Thoracic aorta (tissue), 2 donors: ENCODE data around the gene RUFY4. TPM values are rescaled to one million over a fixed set of nuclear protein-coding genes. Genes with fewer than 3 reads are reported as not detected.
"Not testable (repeated sequence)": the region's sequence is repeated elsewhere in the genome, so short reads cannot be mapped to it uniquely, and the experiment has no call there.

Experiments
- ATAC-seq: fragments of 150-250 bp; one replicate; pipeline ENCODE4 v1.8.0; 2017; ENCODE audit warnings: low read depth; ENCODE audit not compliant: insufficient number of reproducible peaks, low FRiP score
- DNase-seq: peaks from one replicate; pipeline ENCODE4 v3.0.0-alpha.2; 2020; ENCODE audit warnings: low spot score
- H3K27ac ChIP-seq, 2 donors: fragments of 200-600 bp; sonication (generic); 1 replicate in 1 of 2; 2 replicates in 1 of 2; pipeline ENCODE4 v1.5.1; 2016; ENCODE audit warnings: mild to moderate bottlenecking in 2 of 2, moderate library complexity in 2 of 2
- H3K27me3 ChIP-seq: fragments of 200-600 bp; sonication (generic); replicated peaks from 2 replicates; pipeline ENCODE4 v1.6.0; 2016; ENCODE audit warnings: mild to moderate bottlenecking; ENCODE audit not compliant: insufficient read depth
- H3K36me3 ChIP-seq: fragments of 200-600 bp; sonication (generic); one replicate; pipeline ENCODE4 v1.5.1; 2016
- H3K4me1 ChIP-seq, 2 donors: fragments of 200-600 bp; sonication (generic); 1 replicate in 1 of 2; 2 replicates in 1 of 2; pipeline versions ENCODE4 v1.5.1 to v1.6.0; 2016; ENCODE audit warnings: low read depth in 2 of 2, mild to moderate bottlenecking in 1 of 2; ENCODE audit not compliant: control insufficient read depth in 1 of 2
- H3K4me3 ChIP-seq: fragments of 200-600 bp; sonication (generic); 2 replicates; pipeline ENCODE4 v1.5.1; 2016; ENCODE audit warnings: mild to moderate bottlenecking
- H3K9me3 ChIP-seq: fragments of 200-600 bp; sonication (generic); 2 replicates; pipeline ENCODE4 v1.5.1; 2016
- total RNA-seq, 2 donors: library from RNA; depleted of rRNA; stranded (reverse); fragments of >200 nt; gene quantifications; one replicate each; pipeline versions ENCODE4 v1.1.0 to v1.2.3, GENCODE V29; 2016
- TF ChIP-seq, protein P1 (sequence below): fragments of 200-600 bp; sonication (generic); IDR thresholded peaks from one replicate; pipeline ENCODE4 v1.5.1; 2019; ENCODE audit warnings: antibody characterized with exemption

Gene RUFY4, protein sequence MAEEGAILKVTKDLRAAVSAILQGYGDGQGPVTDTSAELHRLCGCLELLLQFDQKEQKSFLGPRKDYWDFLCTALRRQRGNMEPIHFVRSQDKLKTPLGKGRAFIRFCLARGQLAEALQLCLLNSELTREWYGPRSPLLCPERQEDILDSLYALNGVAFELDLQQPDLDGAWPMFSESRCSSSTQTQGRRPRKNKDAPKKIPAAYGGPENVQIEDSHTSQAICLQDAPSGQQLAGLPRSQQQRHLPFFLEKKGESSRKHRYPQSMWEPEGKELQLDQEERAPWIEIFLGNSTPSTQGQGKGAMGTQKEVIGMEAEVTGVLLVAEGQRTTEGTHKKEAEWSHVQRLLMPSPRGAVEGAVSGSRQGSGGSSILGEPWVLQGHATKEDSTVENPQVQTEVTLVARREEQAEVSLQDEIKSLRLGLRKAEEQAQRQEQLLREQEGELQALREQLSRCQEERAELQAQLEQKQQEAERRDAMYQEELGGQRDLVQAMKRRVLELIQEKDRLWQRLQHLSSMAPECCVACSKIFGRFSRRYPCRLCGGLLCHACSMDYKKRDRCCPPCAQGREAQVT
- under 1 TPM in 1 of 2 donors, not detected in 1; 0.68 TPM for total RNA-seq

DNA sequence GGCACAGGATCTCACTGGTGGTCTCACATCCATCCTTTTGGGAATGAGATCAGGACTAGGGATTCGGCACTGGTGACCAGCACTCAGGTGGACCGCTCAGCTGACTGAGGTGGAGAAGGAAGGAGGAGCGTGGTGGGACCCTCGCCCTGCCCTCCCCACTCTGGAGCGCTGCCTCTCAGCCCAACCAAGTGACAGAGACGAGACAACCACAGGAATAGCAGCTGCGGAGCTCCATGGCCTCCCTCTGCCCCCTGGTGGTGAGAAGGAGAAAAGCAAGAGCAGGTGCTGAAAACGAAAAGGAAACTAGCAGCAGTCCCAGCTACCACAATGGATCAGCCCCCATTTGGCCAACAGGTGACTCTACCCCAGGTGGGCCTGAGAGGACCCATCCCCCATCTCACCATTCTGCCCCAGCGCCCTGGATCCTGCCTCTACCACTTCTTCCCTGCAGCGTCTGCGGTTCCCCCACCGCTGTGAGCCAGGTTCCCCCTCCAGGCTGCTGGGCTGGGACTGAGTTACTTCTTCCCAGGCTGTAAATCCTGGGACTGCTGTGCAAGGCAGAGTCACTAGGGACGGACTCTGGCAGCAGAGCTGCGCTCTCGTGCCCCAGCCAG is at the start of gene RUFY4:
RUFY4 (plus strand) TSS at position 533 of the 614 bp plus-strand sequence. CDS start 1,353 bp downstream, outside the sequence.
- not testable (repeated sequence) for H3K27ac ChIP-seq, H3K36me3 ChIP-seq, H3K4me1 ChIP-seq, H3K9me3 ChIP-seq, H3K27me3 ChIP-seq
- peak within 1 kb of the TSS; percentile 79 for H3K4me3 ChIP-seq
- DNase-seq (peak; percentile 32), ATAC-seq (peak; percentile 88)
- TF ChIP-seq, protein P1, sequence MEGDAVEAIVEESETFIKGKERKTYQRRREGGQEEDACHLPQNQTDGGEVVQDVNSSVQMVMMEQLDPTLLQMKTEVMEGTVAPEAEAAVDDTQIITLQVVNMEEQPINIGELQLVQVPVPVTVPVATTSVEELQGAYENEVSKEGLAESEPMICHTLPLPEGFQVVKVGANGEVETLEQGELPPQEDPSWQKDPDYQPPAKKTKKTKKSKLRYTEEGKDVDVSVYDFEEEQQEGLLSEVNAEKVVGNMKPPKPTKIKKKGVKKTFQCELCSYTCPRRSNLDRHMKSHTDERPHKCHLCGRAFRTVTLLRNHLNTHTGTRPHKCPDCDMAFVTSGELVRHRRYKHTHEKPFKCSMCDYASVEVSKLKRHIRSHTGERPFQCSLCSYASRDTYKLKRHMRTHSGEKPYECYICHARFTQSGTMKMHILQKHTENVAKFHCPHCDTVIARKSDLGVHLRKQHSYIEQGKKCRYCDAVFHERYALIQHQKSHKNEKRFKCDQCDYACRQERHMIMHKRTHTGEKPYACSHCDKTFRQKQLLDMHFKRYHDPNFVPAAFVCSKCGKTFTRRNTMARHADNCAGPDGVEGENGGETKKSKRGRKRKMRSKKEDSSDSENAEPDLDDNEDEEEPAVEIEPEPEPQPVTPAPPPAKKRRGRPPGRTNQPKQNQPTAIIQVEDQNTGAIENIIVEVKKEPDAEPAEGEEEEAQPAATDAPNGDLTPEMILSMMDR = peak; percentile 91

DNA sequence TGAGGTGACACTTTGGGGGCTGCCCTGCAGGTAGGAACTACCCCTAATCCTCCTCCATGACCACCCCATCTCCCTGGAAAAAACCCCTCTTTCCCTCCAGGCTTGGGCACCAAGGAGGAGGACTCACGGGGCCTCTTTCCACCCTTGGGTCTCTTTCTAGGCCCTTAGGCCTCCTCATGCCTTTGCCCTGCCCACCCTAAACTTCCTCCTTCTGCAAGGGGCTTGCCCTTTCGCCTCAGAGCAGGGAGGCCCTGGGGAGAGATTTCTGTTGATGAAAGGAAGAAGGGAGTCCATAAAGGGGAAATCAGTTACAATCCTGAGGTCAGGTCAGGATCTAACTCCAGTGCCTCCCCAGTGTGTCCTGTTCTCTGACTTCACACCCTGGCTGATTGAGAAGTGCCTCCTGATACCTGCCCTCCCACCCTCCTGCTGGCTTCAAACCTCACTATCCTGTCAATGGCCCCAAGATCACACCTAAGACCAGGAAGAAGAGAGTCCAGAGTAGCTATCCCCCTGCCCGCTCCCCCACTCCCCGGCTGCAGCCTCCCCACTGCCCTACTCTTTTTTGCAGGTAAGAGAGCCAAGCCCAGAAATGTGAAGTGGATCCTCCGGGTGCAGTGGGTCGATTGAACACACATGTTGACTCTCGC is 49.5 kb upstream of the RUFY4 start:
- TF ChIP-seq, protein P1 = no peak
- DNase-seq = no peak
- Histone ChIP-seq H3K4me3 (no peak overlapping the region), H3K4me1 (peaks cover 41 to 100% of the 10 kb centered on the region in 2 donors), H3K36me3 (no peaks in the 10 kb centered on the region), H3K27ac (peak overlapping the region; percentile 82 to 94), H3K9me3 (no peaks in the 10 kb centered on the region), H3K27me3 (no peaks in the 10 kb centered on the region)
- no peak for ATAC-seq

DNA sequence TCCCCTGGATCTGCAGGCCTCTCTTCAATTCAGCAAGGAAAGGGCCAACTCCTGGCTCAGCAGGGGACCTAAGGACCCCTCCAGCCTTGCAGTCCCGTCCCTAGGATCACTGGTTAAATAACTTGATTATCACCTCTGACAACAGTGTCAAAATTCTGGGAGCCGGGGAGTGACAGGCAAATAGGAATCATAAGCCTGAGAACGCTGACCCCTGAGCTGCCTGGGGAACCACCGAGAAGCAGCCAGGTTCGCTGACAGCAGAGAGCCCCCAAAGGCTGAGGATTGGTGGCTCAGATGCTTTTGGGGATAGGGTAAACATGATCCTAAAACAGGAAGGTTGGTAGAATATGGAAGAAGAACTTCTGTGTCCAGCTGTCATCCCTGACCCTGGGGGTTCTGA is 48.8 kb upstream of the RUFY4 start:
- Histone ChIP-seq H3K27ac (peak overlapping the region; percentile 69 to 94), H3K4me1 (peaks cover 41 to 98% of the 10 kb centered on the region in 2 donors), H3K27me3 (no peaks in the 10 kb centered on the region), H3K4me3 (no peak overlapping the region), H3K36me3 (no peaks in the 10 kb centered on the region), H3K9me3 (no peaks in the 10 kb centered on the region)
- DNase-seq = no peak
- ATAC-seq = no peak
- TF ChIP-seq, protein P1 = no peak

DNA sequence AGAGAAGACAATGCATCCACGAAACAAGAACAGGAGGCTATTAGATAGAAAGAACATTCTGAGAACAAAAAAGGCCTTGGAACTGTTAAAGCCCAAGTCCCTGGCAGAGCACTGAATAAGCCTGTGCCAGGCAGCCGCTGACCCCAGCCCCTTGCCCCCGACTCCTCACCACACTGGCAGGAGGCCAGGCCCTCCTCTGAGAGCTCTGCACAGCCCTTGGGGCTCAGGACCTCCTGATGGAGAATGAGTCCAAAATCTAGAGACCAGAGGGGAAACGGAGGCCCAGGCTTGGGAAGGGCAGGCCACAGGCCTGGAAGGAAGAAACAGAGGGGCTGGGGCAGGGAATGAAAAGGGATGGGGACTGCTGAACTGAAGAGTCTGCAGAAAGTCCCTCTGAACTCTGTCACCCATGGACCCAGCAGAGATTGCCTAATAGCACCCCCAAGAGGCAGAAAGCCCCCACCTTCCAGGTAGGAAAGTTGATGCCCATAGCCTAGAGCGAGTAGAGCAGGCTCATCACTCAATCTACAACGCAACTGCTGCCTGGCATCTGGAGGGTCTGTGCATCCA is 48.0 kb upstream of the RUFY4 start:
- no peaks in the 10 kb centered on the region for H3K27me3 ChIP-seq
- peaks cover 36 to 97% of the 10 kb centered on the region in 2 donors for H3K4me1 ChIP-seq
- no peaks in the 10 kb centered on the region for H3K9me3 ChIP-seq
- ATAC-seq = no peak
- no peaks in the 10 kb centered on the region for H3K36me3 ChIP-seq
- no peak overlapping the region for H3K4me3 ChIP-seq
- no peak for DNase-seq
- H3K27ac ChIP-seq = peak overlapping the region; percentile 69 to 94
- TF ChIP-seq, protein P1 = no peak
